IMR-90 (cell line): ENCODE measurements around the gene ZNF512B. TPM values are rescaled to one million over a fixed set of nuclear protein-coding genes. Genes with fewer than 3 reads are reported as not detected.

Experiments
- ATAC-seq: fragments of 200-7000 bp; cut with Tn5 transposase; 2 replicates; pipeline ENCODE4 v1.9.1; 2020; ENCODE audit warnings: low read depth, mild to moderate bottlenecking, moderate library complexity
- BruUV-seq: library from RNA; stranded (reverse); fragments of 400-500 nt; replicated peaks from 2 replicates; lab custom pipeline; 2021; lab: Mats Ljungman, UMichigan
- CTCF ChIA-PET: fragments of 300-600 bp; formaldehyde crosslinking; extraction: SDS; loops from one replicate; lab custom pipeline; 2021; ENCODE audit warnings: antibody characterized with exemption; lab: Yijun Ruan, JAX
- POLR2A ChIA-PET: fragments of 300-600 bp; sonication (Branson Sonifier 250); formaldehyde crosslinking; loops from one replicate; lab custom pipeline; 2022; ENCODE audit warnings: antibody characterized with exemption; ENCODE audit not compliant: unreplicated experiment; lab: Charles Lee
- DNase-seq: peaks from one replicate; pipeline ENCODE4 v3.0.0; 2013
- H2AFZ ChIP-seq: replicated peaks from 2 replicates; pipeline ENCODE3; 2013; ENCODE audit warnings: low read length, mild to moderate bottlenecking; ENCODE audit not compliant: poor library complexity
- H2AK5ac ChIP-seq: 2 replicates; pipeline ENCODE4 v1.6.1; 2013; ENCODE audit warnings: low read depth, low read length, inconsistent platforms
- H2AK9ac ChIP-seq: replicated peaks from 2 replicates; pipeline ENCODE3; 2013; ENCODE audit warnings: mild to moderate bottlenecking, low read depth, low read length, moderate library complexity; ENCODE audit not compliant: poor library complexity
- H2BK120ac ChIP-seq: 2 replicates; pipeline ENCODE4 v1.6.1; 2013; ENCODE audit warnings: low read depth, low read length, inconsistent platforms
- H2BK15ac ChIP-seq: 3 replicates; pipeline ENCODE4 v1.6.1; 2013; ENCODE audit warnings: low read depth, low read length, inconsistent platforms
- H2BK20ac ChIP-seq: 2 replicates; pipeline ENCODE4 v1.6.1; 2013; ENCODE audit warnings: low read depth, mild to moderate bottlenecking, inconsistent platforms, low read length, moderate library complexity
- H2BK5ac ChIP-seq: 2 replicates; pipeline ENCODE4 v1.6.1; 2013; ENCODE audit warnings: mild to moderate bottlenecking, low read depth, low read length, inconsistent platforms; ENCODE audit not compliant: poor library complexity, severe bottlenecking
- H3K14ac ChIP-seq: replicated peaks from 2 replicates; pipeline ENCODE4 v1.6.1; 2013; ENCODE audit warnings: low read depth, low read length, inconsistent platforms
- H3K18ac ChIP-seq: 2 replicates; pipeline ENCODE4 v1.6.1; 2013; ENCODE audit warnings: low read depth, low read length, control low read depth
- H3K23ac ChIP-seq: 2 replicates; pipeline ENCODE4 v1.6.1; 2013; ENCODE audit warnings: low read depth, low read length, inconsistent platforms
- H3K27ac ChIP-seq: 2 replicates; pipeline ENCODE4 v1.5.1; 2013; ENCODE audit warnings: mild to moderate bottlenecking, control low read depth, low read length; ENCODE audit not compliant: insufficient read depth
- H3K27me3 ChIP-seq: 2 replicates; pipeline ENCODE4 v1.6.1; 2013; ENCODE audit warnings: low read length; ENCODE audit not compliant: control insufficient read depth, insufficient read depth
- H3K36me3 ChIP-seq: 2 replicates; pipeline ENCODE4 v1.6.1; 2013; ENCODE audit warnings: low read length, mixed read lengths; ENCODE audit not compliant: control insufficient read depth, insufficient read depth
- H3K4ac ChIP-seq: 2 replicates; pipeline ENCODE4 v1.6.1; 2013; ENCODE audit warnings: low read depth, low read length, inconsistent platforms
- H3K4me1 ChIP-seq: 2 replicates; pipeline ENCODE4 v1.6.1; 2013; ENCODE audit warnings: low read length, mixed read lengths; ENCODE audit not compliant: control insufficient read depth, insufficient read depth
- H3K4me2 ChIP-seq: 2 replicates; pipeline ENCODE4 v1.6.1; 2013; ENCODE audit warnings: low read depth, mild to moderate bottlenecking, control low read depth, low read length, moderate library complexity
- H3K4me3 ChIP-seq: 2 replicates; pipeline ENCODE4 v1.5.1; 2013; ENCODE audit warnings: low read depth, mild to moderate bottlenecking, control low read depth, low read length, moderate library complexity; ENCODE audit not compliant: insufficient read depth
- H3K56ac ChIP-seq: 2 replicates; pipeline ENCODE4 v1.6.1; 2013; ENCODE audit warnings: low read length, inconsistent platforms; ENCODE audit not compliant: insufficient read depth; ENCODE audit errors: extremely low read depth
- H3K79me1 ChIP-seq, 2 experiments: 2 replicates each; pipeline ENCODE4 v1.6.1; 2013; ENCODE audit warnings: low read length in 2 of 2, inconsistent platforms in 1 of 2, low read depth in 1 of 2
- H3K9ac ChIP-seq: 2 replicates; pipeline ENCODE4 v1.6.1; 2013; ENCODE audit warnings: low read depth, low read length, control low read depth
- H3K9me1 ChIP-seq: 2 replicates; pipeline ENCODE4 v1.6.1; 2013; ENCODE audit warnings: low read length, inconsistent platforms; ENCODE audit not compliant: insufficient read depth
- H3K9me3 ChIP-seq: 2 replicates; pipeline ENCODE4 v1.6.1; 2013; ENCODE audit warnings: low read length; ENCODE audit not compliant: control insufficient read depth, insufficient read depth
- H4K20me1 ChIP-seq: 2 replicates; pipeline ENCODE4 v1.6.1; 2013; ENCODE audit warnings: low read length, inconsistent platforms; ENCODE audit not compliant: insufficient read depth
- H4K5ac ChIP-seq: 2 replicates; pipeline ENCODE4 v1.6.1; 2013; ENCODE audit warnings: mild to moderate bottlenecking, low read depth, low read length, control low read depth
- H4K8ac ChIP-seq, 2 experiments: 2 replicates each; pipeline ENCODE4 v1.6.1; 2013; ENCODE audit warnings: low read depth in 2 of 2, low read length in 2 of 2, control low read depth in 1 of 2, inconsistent platforms in 1 of 2
- H4K91ac ChIP-seq: 2 replicates; pipeline ENCODE4 v1.6.1; 2013; ENCODE audit warnings: low read depth, low read length, inconsistent platforms; ENCODE audit not compliant: insufficient read depth
- MAFK ChIP-seq: IDR thresholded peaks from 2 replicates; pipeline ENCODE4 v1.6.1; 2012; ENCODE audit warnings: low read depth, low read length, improper control_type of control experiment
- RFX5 ChIP-seq: IDR thresholded peaks from 2 replicates; pipeline ENCODE4 v1.8.0; 2012; ENCODE audit warnings: low read depth, mild to moderate bottlenecking, low read length, moderate library complexity
- WGBS, 2 experiments: methylation state at CpG; one replicate each; pipeline versions ENCODE4 v1.1.5 to v1.1.7; 2013; ENCODE audit warnings: missing lambda C conversion rate in 2 of 2; ENCODE audit not compliant: insufficient read length in 1 of 2; ENCODE audit errors: extremely low coverage in 2 of 2; 5-methylcytosine and 5-hydroxymethylcytosine counted together
- dilution Hi-C: fragments of 300-500 bp; cut with HindIII; formaldehyde crosslinking; loops from one replicate; pipeline ENCODE4 v1.14.3; 2018; ENCODE audit warnings: low sequenced_read_pairs; ENCODE audit not compliant: unreplicated experiment
- in situ Hi-C: fragments of 300-500 bp; cut with MboI; formaldehyde crosslinking; loops from 3 replicates; pipeline ENCODE4 v1.14.3; 2019; ENCODE audit warnings: low sequenced_read_pairs, inconsistent platforms, mixed read lengths
- intact Hi-C: fragments of 100-400 bp; cut with micrococcal nuclease; formaldehyde crosslinking; loops from 2 replicates; pipeline ENCODE4 v1.10.0; 2022
- polyA plus RNA-seq, 3 experiments: library from polyadenylated mRNA; depleted of rRNA; stranded (reverse); fragments of >200 nt; gene quantifications; 2 replicates each; pipeline ENCODE4 v1.2.3, GENCODE V29; 2012; ENCODE audit warnings: low replicate concordance in 1 of 3
- total RNA-seq: library from RNA; depleted of rRNA; stranded (reverse); fragments of >200 nt; gene quantifications from 2 replicates; pipeline ENCODE4 v1.2.3, GENCODE V29; 2012
- TF ChIP-seq, protein P1 (sequence below): conservative IDR thresholded peaks from 2 replicates; pipeline ENCODE4 v1.5.1; 2012; ENCODE audit warnings: mild to moderate bottlenecking, low read depth, low read length, improper control_type of control experiment
- TF ChIP-seq, protein P2 (sequence below): fragments of 150-350 bp; IDR thresholded peaks from 2 replicates; pipeline ENCODE4 v1.6.1; 2016; ENCODE audit warnings: low read depth, mild to moderate bottlenecking, low read length, moderate library complexity, borderline replicate concordance

The ZNF512B gene
- total and polyA plus RNA-seq, 2 of the 4 experiments (the other 2 are of a cell fraction): 6.5 to 15.6 TPM

DNA sequence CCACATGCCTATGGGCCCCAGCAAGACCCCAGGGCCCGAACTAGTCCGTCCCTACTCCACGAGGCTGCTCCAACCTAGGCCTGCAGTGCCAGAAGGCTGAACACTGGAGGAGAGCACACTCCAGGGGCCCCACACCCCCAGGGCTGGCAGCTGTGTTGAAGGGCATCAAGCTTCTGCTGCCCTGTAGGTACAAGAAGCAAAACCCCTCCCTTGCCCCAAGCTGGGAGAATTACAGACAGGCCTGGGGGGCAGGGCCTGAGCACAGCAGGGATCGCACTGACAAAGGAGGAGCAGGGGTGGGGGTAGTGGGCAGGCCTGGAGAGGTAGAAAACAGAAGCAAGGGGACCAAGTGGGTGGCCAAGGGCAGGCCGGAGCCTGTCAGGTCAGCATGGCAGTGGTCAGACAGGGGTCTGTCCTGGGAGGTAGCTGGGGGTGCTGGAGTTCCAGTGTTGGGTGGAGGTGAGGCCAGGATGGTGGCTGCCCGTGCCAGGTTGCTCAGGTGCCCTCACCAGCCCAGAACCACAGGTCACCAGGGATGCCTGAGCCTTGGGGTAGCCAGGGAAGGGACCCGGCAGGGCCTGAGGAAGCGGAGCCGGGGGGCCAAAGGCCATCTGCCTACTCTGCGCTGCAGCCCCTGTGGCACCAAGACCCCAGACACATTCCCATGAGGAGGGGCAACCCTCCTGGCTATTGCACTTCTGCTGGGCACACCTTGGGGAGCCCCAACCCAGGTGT is 10.6 kb downstream of the ZNF512B start (continued):
- TF ChIP-seq RFX5: no peak

DNA sequence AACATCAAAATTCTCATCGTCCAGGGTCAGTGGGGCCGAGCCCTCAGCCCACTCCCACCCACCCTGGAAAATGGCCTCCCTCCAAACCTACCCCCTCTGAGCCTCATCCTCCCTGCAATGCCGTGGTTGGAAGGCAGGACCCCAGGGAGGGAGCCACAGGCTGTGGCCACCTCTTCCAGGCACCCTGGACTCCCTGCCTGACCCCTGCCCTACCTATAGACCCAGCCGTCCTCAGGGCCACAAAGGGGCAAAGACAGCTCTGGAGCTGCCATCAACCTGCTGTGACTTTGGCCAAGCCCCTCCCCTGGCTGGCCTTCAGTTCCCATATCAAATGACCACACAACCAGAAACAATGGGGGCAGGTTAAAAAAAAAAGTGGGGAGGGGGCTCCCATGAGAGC is 11.3 kb downstream of the ZNF512B start:
- H2BK15ac ChIP-seq: no peak overlapping the region
- ATAC-seq (no peak), DNase-seq (no peak)
- H3K4ac ChIP-seq: no peak overlapping the region
- H3K9ac ChIP-seq: no peak overlapping the region
- BruUV-seq: no TSS peak
- POLR2A ChIA-PET: no interaction called here
- peaks cover 14% of the 10 kb centered on the region for H4K20me1 ChIP-seq
- H3K79me1 ChIP-seq: peaks cover 3 to 26% of the 10 kb centered on the region in 2 experiments; a peak in 3 of 4 replicates
- no peak overlapping the region for H3K4me2 ChIP-seq
- H3K27me3 ChIP-seq: no peaks in the 10 kb centered on the region
- H4K91ac ChIP-seq: no peak overlapping the region
- in situ Hi-C loops: no loop called here
- no peak overlapping the region for H2BK120ac ChIP-seq
- no peak overlapping the region for H4K8ac ChIP-seq
- no peak overlapping the region for H3K4me3 ChIP-seq
- no peak overlapping the region for H3K23ac ChIP-seq
- H3K9me1 ChIP-seq: peaks cover 12% of the 10 kb centered on the region
- H4K5ac ChIP-seq: no peak overlapping the region
- intact Hi-C loops: loop anchor here (5.0 kb wide), 1 partner anchor 421 kb away; the partner anchor contains the start of gene PTK6
- no peak overlapping the region for H3K14ac ChIP-seq
- WGBS, 2 experiments: 60% methylated on average over 1 of the region's 4 CpGs; no CpG with 5 or more reads in 1 of the 2 experiments
- no peak overlapping the region for H2AFZ ChIP-seq
- no peak overlapping the region for H2BK20ac ChIP-seq
- H2BK5ac ChIP-seq: no peak overlapping the region
- no peak overlapping the region for H3K56ac ChIP-seq
- CTCF ChIA-PET: no interaction called here
- H3K9me3 ChIP-seq: no peaks in the 10 kb centered on the region
- TF ChIP-seq RFX5 (no peak), MAFK (no peak)
- TF ChIP-seq, protein P1, sequence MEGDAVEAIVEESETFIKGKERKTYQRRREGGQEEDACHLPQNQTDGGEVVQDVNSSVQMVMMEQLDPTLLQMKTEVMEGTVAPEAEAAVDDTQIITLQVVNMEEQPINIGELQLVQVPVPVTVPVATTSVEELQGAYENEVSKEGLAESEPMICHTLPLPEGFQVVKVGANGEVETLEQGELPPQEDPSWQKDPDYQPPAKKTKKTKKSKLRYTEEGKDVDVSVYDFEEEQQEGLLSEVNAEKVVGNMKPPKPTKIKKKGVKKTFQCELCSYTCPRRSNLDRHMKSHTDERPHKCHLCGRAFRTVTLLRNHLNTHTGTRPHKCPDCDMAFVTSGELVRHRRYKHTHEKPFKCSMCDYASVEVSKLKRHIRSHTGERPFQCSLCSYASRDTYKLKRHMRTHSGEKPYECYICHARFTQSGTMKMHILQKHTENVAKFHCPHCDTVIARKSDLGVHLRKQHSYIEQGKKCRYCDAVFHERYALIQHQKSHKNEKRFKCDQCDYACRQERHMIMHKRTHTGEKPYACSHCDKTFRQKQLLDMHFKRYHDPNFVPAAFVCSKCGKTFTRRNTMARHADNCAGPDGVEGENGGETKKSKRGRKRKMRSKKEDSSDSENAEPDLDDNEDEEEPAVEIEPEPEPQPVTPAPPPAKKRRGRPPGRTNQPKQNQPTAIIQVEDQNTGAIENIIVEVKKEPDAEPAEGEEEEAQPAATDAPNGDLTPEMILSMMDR: no peak
- TF ChIP-seq, protein P2, sequence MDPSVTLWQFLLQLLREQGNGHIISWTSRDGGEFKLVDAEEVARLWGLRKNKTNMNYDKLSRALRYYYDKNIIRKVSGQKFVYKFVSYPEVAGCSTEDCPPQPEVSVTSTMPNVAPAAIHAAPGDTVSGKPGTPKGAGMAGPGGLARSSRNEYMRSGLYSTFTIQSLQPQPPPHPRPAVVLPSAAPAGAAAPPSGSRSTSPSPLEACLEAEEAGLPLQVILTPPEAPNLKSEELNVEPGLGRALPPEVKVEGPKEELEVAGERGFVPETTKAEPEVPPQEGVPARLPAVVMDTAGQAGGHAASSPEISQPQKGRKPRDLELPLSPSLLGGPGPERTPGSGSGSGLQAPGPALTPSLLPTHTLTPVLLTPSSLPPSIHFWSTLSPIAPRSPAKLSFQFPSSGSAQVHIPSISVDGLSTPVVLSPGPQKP: no peak
- H3K36me3 ChIP-seq: peaks cover 37% of the 10 kb centered on the region
- dilution Hi-C loops: no loop called here
- H2AK9ac ChIP-seq: peak overlapping the region; percentile 57
- no peak overlapping the region for H3K18ac ChIP-seq
- H3K27ac ChIP-seq: no peak overlapping the region
- no peak overlapping the region for H2AK5ac ChIP-seq
- H3K4me1 ChIP-seq: peaks cover 16% of the 10 kb centered on the region
